ENCODE measurements around the gene CSRNP3. TPM values are rescaled to one million over a fixed set of nuclear protein-coding genes. Genes with fewer than 3 reads are reported as not detected.

The CSRNP3 gene
- total and polyA plus RNA-seq, 2 experiments from 2014 or later: 3.0 to 14.0 TPM

GRCh38 chr2:165679621-165680020, 210.1 kb downstream of the CSRNP3 start:
- no peak overlapping the region for H3K27ac ChIP-seq
- no peak overlapping the region for H3K4me3 ChIP-seq
- no peaks in the 10 kb centered on the region for H3K27me3 ChIP-seq
- 79% methylated on average over 2 of the region's 2 CpGs for WGBS (ENCODE audit: low lambda C conversion rate, missing lambda C conversion rate)
- no peaks in the 10 kb centered on the region for H4K20me1 ChIP-seq (ENCODE audit: insufficient read depth, poor library complexity, severe bottlenecking)
- H3K36me3 ChIP-seq (replicated peaks; ENCODE audit: insufficient read depth, low read depth): no peaks in the 10 kb centered on the region
- no peak for DNase-seq (ENCODE audit: low spot score)
- H3K9me3 ChIP-seq (ENCODE audit: low read depth): no peaks in the 10 kb centered on the region
- H3K9me2 ChIP-seq (replicated peaks; ENCODE audit: insufficient read depth): no peaks in the 10 kb centered on the region
- no peak overlapping the region for H3K4me2 ChIP-seq
- TF ChIP-seq CTCF (IDR thresholded peaks at IDR 0.05; ENCODE audit: poor library complexity) (no peak), EZH2 (IDR thresholded peaks at IDR 0.05; ENCODE audit: borderline replicate concordance) (no peak), EZH2phosphoT487 (IDR thresholded peaks at IDR 0.05; ENCODE audit: low read depth, severe bottlenecking, unreplicated experiment) (no peak)
- H3K79me2 ChIP-seq: no peaks in the 10 kb centered on the region
- H2AFZ ChIP-seq: no peak overlapping the region
- no peaks in the 10 kb centered on the region for H3K4me1 ChIP-seq (ENCODE audit: insufficient read depth)

GRCh38 chr2:165681841-165682240, 212.3 kb downstream of the CSRNP3 start:
- no peaks in the 10 kb centered on the region for H3K9me3 ChIP-seq (ENCODE audit: low read depth)
- WGBS (ENCODE audit: low lambda C conversion rate, missing lambda C conversion rate): 100% methylated on average over 1 of the region's 1 CpG
- no peaks in the 10 kb centered on the region for H3K79me2 ChIP-seq
- no peak overlapping the region for H3K4me2 ChIP-seq
- DNase-seq (ENCODE audit: low spot score): no peak
- H3K4me1 ChIP-seq (ENCODE audit: insufficient read depth): no peaks in the 10 kb centered on the region
- no peak overlapping the region for H2AFZ ChIP-seq
- TF ChIP-seq EZH2phosphoT487 (IDR thresholded peaks at IDR 0.05; ENCODE audit: low read depth, severe bottlenecking, unreplicated experiment): no peak
- no peak for TF ChIP-seq EZH2 (IDR thresholded peaks at IDR 0.05; ENCODE audit: borderline replicate concordance)
- no peak for TF ChIP-seq CTCF (IDR thresholded peaks at IDR 0.05; ENCODE audit: poor library complexity)
- no peak overlapping the region for H3K4me3 ChIP-seq
- no peaks in the 10 kb centered on the region for H4K20me1 ChIP-seq (ENCODE audit: insufficient read depth, poor library complexity, severe bottlenecking)
- H3K27me3 ChIP-seq: no peaks in the 10 kb centered on the region
- H3K27ac ChIP-seq: no peak overlapping the region
- H3K9me2 ChIP-seq (replicated peaks; ENCODE audit: insufficient read depth): no peaks in the 10 kb centered on the region
- no peaks in the 10 kb centered on the region for H3K36me3 ChIP-seq (replicated peaks; ENCODE audit: insufficient read depth, low read depth)

- no peak for TF ChIP-seq CTCF (IDR thresholded peaks at IDR 0.05; ENCODE audit: poor library complexity)
- no peak for TF ChIP-seq EZH2 (IDR thresholded peaks at IDR 0.05; ENCODE audit: borderline replicate concordance)
- TF ChIP-seq EZH2phosphoT487 (IDR thresholded peaks at IDR 0.05; ENCODE audit: low read depth, severe bottlenecking, unreplicated experiment): no peak
- Histone ChIP-seq H2AFZ (no peak overlapping the region), H3K4me2 (no peak overlapping the region), H3K36me3 (replicated peaks; ENCODE audit: insufficient read depth, low read depth) (no peaks in the 10 kb centered on the region), H3K79me2 (no peaks in the 10 kb centered on the region), H3K27me3 (no peaks in the 10 kb centered on the region), H3K9me3 (ENCODE audit: low read depth) (no peaks in the 10 kb centered on the region), H4K20me1 (ENCODE audit: insufficient read depth, poor library complexity, severe bottlenecking) (no peaks in the 10 kb centered on the region), H3K4me1 (ENCODE audit: insufficient read depth) (no peaks in the 10 kb centered on the region), H3K9me2 (replicated peaks; ENCODE audit: insufficient read depth) (no peaks in the 10 kb centered on the region), H3K27ac (no peak overlapping the region), H3K4me3 (no peak overlapping the region)
- WGBS (ENCODE audit: low lambda C conversion rate, missing lambda C conversion rate): 88% methylated on average over 1 of the region's 1 CpG
- DNase-seq (ENCODE audit: low spot score): no peak
Observed at GRCh38 chr2:165682546-165682945, 213.0 kb downstream of the CSRNP3 start.

GRCh38 chr2:165686800-165687199, 217.3 kb downstream of the CSRNP3 start:
- no peaks in the 10 kb centered on the region for H3K4me1 ChIP-seq (ENCODE audit: insufficient read depth)
- DNase-seq (ENCODE audit: low spot score): no peak
- no peak overlapping the region for H3K4me3 ChIP-seq
- H4K20me1 ChIP-seq (ENCODE audit: insufficient read depth, poor library complexity, severe bottlenecking): no peaks in the 10 kb centered on the region
- no peaks in the 10 kb centered on the region for H3K36me3 ChIP-seq (replicated peaks; ENCODE audit: insufficient read depth, low read depth)
- 97% methylated on average over 2 of the region's 2 CpGs for WGBS (ENCODE audit: low lambda C conversion rate, missing lambda C conversion rate)
- H3K9me2 ChIP-seq (replicated peaks; ENCODE audit: insufficient read depth): no peaks in the 10 kb centered on the region
- no peak overlapping the region for H2AFZ ChIP-seq
- H3K79me2 ChIP-seq: no peaks in the 10 kb centered on the region
- TF ChIP-seq CTCF (IDR thresholded peaks at IDR 0.05; ENCODE audit: poor library complexity) (no peak), EZH2phosphoT487 (IDR thresholded peaks at IDR 0.05; ENCODE audit: low read depth, severe bottlenecking, unreplicated experiment) (no peak), EZH2 (IDR thresholded peaks at IDR 0.05; ENCODE audit: borderline replicate concordance) (no peak)
- no peaks in the 10 kb centered on the region for H3K9me3 ChIP-seq (ENCODE audit: low read depth)
- no peak overlapping the region for H3K27ac ChIP-seq
- H3K27me3 ChIP-seq: no peaks in the 10 kb centered on the region
- no peak overlapping the region for H3K4me2 ChIP-seq

All from hepatocyte (in vitro differentiated cells).